GM12864 (cell line): Measurements from ENCODE around the gene IL16.

ENCODE experiments used
- DNase-seq: peaks from one replicate; pipeline ENCODE4 v3.0.0-alpha.2; 2011; ENCODE audit warnings: low read depth
- H3K4me3 ChIP-seq: 2 replicates; pipeline ENCODE4 v1.5.1; 2011; ENCODE audit warnings: mild to moderate bottlenecking, low read depth, low read length, control low read depth
- TF ChIP-seq, protein P1 (sequence below): IDR thresholded peaks from 2 replicates; pipeline ENCODE4 v1.5.1; 2011; ENCODE audit warnings: low read depth, mild to moderate bottlenecking, moderate library complexity, low read length, control low read depth, inconsistent platforms; ENCODE audit errors: missing control alignments

The IL16 gene

DNA sequence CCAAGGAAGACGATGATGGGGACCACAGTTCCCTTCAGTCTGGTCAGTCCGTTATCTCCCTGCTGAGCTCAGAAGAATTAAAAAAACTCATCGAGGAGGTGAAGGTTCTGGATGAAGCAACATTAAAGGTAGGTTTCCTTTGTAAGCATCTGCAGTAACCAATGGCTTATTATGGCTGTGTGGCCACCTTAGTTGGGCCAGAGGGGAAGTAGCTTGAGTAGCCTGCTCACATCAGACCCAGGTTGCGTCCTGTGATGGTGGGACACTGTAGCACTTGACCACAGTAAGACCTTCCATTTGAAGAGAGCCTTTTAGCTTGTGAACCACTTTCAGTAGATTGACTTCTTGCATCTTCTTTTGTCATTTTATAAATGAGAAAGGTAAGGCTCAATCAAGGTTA lies 104.7 kb downstream of the IL16 start:
- TF ChIP-seq, protein P1, sequence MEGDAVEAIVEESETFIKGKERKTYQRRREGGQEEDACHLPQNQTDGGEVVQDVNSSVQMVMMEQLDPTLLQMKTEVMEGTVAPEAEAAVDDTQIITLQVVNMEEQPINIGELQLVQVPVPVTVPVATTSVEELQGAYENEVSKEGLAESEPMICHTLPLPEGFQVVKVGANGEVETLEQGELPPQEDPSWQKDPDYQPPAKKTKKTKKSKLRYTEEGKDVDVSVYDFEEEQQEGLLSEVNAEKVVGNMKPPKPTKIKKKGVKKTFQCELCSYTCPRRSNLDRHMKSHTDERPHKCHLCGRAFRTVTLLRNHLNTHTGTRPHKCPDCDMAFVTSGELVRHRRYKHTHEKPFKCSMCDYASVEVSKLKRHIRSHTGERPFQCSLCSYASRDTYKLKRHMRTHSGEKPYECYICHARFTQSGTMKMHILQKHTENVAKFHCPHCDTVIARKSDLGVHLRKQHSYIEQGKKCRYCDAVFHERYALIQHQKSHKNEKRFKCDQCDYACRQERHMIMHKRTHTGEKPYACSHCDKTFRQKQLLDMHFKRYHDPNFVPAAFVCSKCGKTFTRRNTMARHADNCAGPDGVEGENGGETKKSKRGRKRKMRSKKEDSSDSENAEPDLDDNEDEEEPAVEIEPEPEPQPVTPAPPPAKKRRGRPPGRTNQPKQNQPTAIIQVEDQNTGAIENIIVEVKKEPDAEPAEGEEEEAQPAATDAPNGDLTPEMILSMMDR = no peak
- H3K4me3 ChIP-seq = peak overlapping the region; percentile 68
- DNase-seq = no peak

DNA sequence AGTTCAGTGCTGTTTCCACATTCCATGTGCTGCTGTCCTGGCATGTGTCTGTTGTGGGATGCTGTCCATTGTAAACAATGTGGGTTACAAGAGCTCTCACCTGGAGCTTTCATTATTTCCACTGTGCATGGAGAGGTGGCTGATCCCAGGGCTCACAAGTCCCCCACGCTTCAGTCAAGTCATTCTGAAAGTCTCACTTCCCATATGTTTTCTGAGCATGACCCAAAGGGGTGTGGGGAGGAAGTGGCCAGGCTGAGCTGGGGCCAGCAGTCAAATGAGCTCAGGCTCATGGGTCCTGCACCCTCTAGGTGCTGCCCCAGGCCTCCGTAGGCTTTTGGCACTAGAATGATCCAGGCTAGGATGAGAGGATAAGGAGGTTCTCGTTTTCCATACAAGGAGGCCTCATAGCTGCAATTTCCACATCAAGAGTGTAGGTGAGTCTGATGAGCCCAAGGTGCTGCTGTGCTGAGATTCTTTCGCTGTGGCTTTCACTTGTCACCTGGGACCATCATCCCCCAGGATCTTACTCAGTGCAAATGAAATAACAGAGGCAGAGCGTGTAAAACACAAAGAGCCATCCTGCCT lies 105.2 kb downstream of the IL16 start:
- H3K4me3 ChIP-seq = peak overlapping the region; percentile 68
- TF ChIP-seq, protein P1 = no peak
- DNase-seq = peak; percentile 78

DNA sequence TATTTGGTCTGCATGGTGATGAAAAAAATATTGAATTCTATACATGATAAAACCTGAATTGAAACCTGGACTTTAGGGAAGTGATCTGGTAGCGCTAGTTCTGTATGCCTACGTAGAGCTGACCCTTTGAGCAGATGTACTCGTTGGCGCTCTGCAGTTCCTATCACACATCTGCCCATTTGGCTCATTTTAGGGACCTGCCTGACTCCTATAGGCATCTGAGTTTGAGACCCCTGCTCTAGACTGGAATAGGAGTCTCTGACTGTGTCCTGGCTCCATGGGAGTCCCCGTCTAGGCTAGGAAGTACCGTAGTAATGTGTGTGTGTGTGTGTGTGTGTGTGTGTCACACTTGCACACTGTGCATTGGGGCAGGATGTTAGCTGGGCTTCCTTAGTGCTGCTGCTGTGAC lies 106.0 kb downstream of the IL16 start:
- H3K4me3 ChIP-seq = peak overlapping the region; percentile 8
- TF ChIP-seq, protein P1 = no peak
- DNase-seq = no peak

DNA sequence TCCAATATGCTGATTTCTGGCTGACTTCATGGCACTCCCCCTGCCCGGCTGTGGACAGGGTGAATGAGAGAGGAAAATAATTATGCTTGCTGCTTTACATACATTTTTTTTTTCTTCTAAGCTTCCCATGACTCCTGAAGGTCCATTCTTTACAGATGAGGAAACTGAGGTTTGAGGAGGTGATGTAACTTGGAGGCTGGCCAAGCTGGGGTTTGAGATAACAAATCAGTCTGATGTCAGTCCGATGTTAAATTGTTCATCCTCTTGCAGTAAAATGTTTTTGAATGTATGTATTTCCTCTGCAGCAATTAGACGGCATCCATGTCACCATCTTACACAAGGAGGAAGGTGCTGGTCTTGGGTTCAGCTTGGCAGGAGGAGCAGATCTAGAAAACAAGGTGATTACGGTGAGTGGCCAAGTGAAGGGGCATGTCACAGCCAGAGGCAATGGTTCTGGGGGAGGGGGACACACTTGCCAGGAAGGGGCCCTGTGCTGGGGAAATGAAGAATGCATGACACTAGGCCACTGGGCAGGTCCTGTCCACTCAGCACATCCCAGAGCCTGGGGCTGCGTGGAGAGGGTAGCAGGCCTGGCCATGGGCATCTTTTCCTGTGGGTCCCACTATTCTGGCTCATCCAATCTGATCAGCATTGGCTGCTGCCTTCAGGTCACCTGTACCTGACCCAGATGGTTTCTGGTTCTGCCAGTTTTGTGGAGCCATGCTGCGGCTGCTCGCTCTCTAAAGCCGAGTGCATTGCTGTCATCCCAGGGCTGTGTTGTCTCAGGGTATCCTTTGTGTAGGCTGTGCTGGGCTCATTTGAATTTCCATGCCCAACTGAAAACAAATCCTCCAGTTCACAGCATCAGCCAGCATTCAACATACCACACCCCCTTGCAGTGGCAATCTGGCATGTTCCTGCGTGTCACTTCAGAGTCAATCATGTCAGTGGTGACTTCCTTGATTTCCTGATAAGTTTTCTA lies 106.9 kb downstream of the IL16 start:
- peak overlapping the region; percentile 8; the same call in 1 of the 2 replicates for H3K4me3 ChIP-seq
- TF ChIP-seq, protein P1 = no peak
- no peak for DNase-seq

DNA sequence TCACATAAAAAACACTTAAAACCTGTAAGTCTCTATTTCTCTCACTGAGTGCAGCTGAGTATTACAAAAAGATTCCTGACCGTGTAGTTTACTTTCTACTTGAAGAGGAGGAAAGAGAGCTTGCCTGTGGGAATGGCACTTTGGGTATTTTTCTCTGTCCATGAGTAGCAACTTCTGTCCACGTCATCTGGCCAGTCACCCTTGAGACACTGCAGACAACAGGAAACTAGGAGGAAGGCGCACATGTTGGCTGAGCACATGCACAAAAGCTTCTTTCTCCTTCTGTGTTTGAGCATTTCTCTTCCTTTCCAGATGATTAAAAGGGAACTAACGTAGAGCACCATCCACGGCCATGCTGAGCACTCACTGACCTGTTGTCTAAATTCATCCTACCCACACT lies 107.5 kb downstream of the IL16 start:
- H3K4me3 ChIP-seq = no peak overlapping the region
- TF ChIP-seq, protein P1 = no peak
- no peak for DNase-seq

DNA sequence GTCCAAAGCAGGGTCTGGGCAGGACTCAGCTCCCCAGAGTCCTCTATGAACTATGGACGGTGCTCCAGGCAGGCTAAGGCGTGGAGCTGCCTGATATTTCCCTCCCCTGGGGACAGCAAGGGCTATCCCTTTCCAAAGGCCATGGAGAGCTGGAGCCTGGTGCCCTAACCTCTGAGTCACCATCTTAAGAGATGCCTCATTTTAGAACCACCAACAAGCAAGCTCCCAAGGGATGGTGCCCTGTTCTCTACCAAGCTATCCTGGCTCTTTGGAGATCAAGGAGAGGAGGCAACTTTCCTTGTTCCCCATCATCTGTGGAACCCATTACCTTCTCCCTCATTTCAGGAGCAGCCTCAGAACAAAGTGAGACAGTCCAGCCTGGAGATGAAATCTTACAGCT lies 111.6 kb downstream of the IL16 start:
- no peak for DNase-seq
- TF ChIP-seq, protein P1 = no peak
- no peak overlapping the region for H3K4me3 ChIP-seq
